ENCODE results near the gene USB1. TPM values are rescaled to one million over a fixed set of nuclear protein-coding genes. Genes with fewer than 3 reads are reported as not detected.

Gene USB1
- total RNA-seq, 1 donor from 2014 or later: 79.5 TPM

DNA sequence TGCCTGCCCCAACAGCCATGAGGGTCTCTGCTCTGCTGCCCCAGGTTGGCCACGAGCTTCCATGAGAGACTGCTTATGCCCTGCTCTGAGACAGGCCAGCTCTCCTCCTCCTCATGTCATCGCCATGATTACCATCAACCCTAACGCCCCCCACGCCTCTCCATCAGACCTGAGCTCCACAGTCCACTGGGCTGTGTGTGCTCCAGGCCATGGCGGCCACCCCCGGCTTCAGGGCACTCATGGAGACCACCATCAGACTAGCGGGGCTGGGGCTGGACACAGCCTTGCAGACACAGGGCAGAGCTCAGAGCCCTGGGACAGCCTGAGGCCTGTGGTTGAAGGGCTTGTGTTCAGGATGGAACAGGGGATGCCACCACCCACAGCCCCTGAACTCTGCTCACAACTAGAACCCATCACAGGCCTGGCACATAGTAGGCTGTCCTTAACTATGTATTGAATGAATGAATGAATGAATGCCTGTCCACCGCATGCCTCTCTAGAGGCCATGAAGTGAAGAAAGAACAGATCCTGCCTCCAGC, 44.9 kb upstream of the USB1 start:
- H3K27me3 Mint-ChIP-seq (ENCODE audit: unreplicated experiment): peaks cover 6% of the 10 kb centered on the region
- no peaks in the 10 kb centered on the region for H3K4me1 Mint-ChIP-seq (ENCODE audit: unreplicated experiment)
- no peaks in the 10 kb centered on the region for H3K9me3 Mint-ChIP-seq (ENCODE audit: unreplicated experiment)
- no peak overlapping the region for H3K27ac Mint-ChIP-seq (ENCODE audit: unreplicated experiment)
- no peak for DNase-seq (ENCODE audit: low spot score)
- TF ChIP-seq, protein P1, sequence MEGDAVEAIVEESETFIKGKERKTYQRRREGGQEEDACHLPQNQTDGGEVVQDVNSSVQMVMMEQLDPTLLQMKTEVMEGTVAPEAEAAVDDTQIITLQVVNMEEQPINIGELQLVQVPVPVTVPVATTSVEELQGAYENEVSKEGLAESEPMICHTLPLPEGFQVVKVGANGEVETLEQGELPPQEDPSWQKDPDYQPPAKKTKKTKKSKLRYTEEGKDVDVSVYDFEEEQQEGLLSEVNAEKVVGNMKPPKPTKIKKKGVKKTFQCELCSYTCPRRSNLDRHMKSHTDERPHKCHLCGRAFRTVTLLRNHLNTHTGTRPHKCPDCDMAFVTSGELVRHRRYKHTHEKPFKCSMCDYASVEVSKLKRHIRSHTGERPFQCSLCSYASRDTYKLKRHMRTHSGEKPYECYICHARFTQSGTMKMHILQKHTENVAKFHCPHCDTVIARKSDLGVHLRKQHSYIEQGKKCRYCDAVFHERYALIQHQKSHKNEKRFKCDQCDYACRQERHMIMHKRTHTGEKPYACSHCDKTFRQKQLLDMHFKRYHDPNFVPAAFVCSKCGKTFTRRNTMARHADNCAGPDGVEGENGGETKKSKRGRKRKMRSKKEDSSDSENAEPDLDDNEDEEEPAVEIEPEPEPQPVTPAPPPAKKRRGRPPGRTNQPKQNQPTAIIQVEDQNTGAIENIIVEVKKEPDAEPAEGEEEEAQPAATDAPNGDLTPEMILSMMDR (IDR thresholded peaks at IDR 0.05; ENCODE audit: unreplicated experiment): no peak
- H3K4me3 Mint-ChIP-seq (ENCODE audit: unreplicated experiment): no peak overlapping the region
- no peaks in the 10 kb centered on the region for H3K36me3 Mint-ChIP-seq (ENCODE audit: low read depth, unreplicated experiment)

DNA sequence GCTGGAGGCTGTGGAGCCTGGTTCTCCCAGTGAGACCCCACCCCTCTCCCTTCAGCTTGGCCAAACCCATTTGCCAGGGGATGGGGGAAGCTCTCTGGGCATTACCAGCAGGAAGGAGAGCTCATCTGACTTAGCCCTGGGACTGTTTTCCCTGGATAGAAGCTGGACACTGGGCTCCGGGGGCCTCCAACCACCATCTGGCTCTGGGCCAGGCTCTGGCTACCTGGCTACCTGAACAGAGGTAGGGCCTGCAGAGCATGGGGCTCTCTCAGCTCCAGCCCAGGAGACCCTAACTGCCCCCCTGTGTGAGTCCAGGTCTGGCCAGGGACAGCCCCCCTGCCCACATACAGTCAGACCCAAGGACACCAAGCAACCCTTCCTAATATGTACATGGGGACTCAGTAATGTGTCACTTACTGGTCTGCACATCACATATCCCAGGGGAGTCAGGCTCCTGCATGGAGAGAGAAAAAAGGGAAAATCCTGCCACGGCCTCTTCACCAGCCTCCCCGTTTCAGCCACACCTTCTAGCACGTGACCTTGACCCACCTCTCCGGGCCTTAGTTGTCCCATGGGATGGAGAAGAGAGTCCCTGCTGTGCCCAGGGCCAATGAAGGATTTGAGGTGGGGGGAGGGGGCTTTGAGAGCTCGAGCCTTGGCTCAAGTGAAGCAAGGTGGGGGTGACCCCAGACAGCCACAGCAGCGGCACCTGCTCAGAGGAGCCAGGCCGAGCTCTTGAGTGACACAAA, 44.1 kb upstream of the USB1 start:
- Mint-ChIP-seq H3K27me3 (ENCODE audit: unreplicated experiment) (peaks cover 9% of the 10 kb centered on the region), H3K9me3 (ENCODE audit: unreplicated experiment) (no peaks in the 10 kb centered on the region), H3K27ac (ENCODE audit: unreplicated experiment) (no peak overlapping the region), H3K36me3 (ENCODE audit: low read depth, unreplicated experiment) (no peaks in the 10 kb centered on the region), H3K4me3 (ENCODE audit: unreplicated experiment) (no peak overlapping the region), H3K4me1 (ENCODE audit: unreplicated experiment) (no peaks in the 10 kb centered on the region)
- TF ChIP-seq, protein P1 (IDR thresholded peaks at IDR 0.05; ENCODE audit: unreplicated experiment): no peak
- no peak for DNase-seq (ENCODE audit: low spot score)

DNA sequence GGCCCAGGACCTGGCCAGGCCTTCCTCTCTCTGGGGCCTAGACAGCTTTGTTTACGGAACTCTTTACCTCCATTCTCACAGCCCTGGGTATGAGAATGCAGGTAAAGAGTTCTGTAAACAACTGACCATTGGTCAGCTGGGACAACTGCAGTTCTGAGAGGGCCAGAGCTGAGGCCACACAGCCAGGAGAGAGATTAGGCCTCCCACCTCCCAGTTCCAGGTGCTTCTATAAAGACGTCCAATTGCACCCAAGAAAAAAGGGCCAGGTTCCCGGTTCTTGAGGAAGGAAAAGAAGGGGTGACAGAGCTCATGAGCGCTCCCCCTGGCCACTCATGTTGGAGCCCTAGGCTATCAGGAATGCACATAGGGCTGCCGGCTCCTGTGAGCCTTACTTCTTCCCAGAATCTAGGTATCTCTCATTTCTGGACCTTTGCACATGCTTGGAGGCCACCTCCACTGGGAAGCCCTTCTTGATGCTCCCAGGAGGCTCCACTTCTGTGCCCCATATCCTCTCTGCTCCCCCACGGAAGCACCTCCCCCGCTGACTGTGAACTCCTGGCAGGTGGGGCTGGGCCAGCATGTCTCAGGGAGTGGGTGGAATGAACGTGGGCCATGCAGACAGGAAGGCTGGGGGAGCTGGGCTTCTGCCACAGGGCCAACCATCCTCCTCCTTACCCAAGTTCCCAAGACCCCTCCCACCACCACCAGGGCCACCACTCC, 43.4 kb upstream of the USB1 start:
- no peak overlapping the region for H3K27ac Mint-ChIP-seq (ENCODE audit: unreplicated experiment)
- no peaks in the 10 kb centered on the region for H3K4me1 Mint-ChIP-seq (ENCODE audit: unreplicated experiment)
- peaks cover 10% of the 10 kb centered on the region for H3K27me3 Mint-ChIP-seq (ENCODE audit: unreplicated experiment)
- no peaks in the 10 kb centered on the region for H3K9me3 Mint-ChIP-seq (ENCODE audit: unreplicated experiment)
- no peak for DNase-seq (ENCODE audit: low spot score)
- H3K4me3 Mint-ChIP-seq (ENCODE audit: unreplicated experiment): no peak overlapping the region
- H3K36me3 Mint-ChIP-seq (ENCODE audit: low read depth, unreplicated experiment): no peaks in the 10 kb centered on the region
- TF ChIP-seq, protein P1 (IDR thresholded peaks at IDR 0.05; ENCODE audit: unreplicated experiment): no peak

DNA sequence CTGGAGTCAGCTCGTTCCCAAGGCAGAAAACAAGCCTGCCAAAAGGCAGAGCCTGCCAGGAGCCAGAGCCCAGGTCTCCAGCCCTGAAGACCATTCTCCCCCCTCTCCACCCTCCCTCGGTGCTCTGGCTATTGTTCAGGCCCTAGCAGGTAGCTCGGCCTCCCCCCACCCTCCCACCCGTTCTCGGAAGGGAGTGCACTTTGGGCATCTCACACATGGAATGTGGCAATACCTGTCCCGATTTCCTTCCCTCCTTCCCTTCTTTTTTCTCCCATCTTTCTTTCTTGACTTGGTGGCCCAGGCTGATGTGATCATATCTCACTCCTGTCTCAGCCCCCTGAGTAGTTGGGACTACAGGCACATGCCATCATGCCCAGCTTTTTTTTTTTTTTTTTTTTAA, 42.7 kb upstream of the USB1 start:
- Mint-ChIP-seq H3K27me3 (ENCODE audit: unreplicated experiment) (peaks cover 12% of the 10 kb centered on the region), H3K36me3 (ENCODE audit: low read depth, unreplicated experiment) (no peaks in the 10 kb centered on the region), H3K27ac (ENCODE audit: unreplicated experiment) (no peak overlapping the region), H3K9me3 (ENCODE audit: unreplicated experiment) (no peaks in the 10 kb centered on the region), H3K4me3 (ENCODE audit: unreplicated experiment) (no peak overlapping the region), H3K4me1 (ENCODE audit: unreplicated experiment) (no peaks in the 10 kb centered on the region)
- TF ChIP-seq, protein P1 (IDR thresholded peaks at IDR 0.05; ENCODE audit: unreplicated experiment): no peak
- no peak for DNase-seq (ENCODE audit: low spot score)

DNA sequence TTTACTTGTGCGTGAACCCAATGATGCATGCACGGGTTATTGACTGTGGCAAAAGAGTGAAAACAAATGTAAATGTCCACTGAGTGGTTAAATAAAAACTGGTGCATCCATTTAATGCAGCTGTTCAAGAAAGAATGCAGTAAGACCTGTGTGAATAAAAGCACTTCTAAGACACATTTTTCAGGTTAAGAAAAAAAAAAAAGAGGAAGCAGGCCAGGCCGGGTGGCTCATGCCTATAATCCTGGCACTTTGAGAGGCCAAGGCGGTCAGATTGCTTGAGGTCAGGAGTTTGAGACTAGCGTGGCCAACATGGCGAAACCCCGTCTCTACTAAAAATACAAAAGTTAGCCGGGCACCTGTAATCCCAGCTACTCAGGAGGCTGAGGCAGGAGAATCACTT, 42.1 kb upstream of the USB1 start:
- Mint-ChIP-seq H3K27ac (ENCODE audit: unreplicated experiment) (no peak overlapping the region), H3K4me1 (ENCODE audit: unreplicated experiment) (no peaks in the 10 kb centered on the region), H3K27me3 (ENCODE audit: unreplicated experiment) (peaks cover 11% of the 10 kb centered on the region), H3K36me3 (ENCODE audit: low read depth, unreplicated experiment) (no peaks in the 10 kb centered on the region), H3K9me3 (ENCODE audit: unreplicated experiment) (no peaks in the 10 kb centered on the region), H3K4me3 (ENCODE audit: unreplicated experiment) (no peak overlapping the region)
- TF ChIP-seq, protein P1 (IDR thresholded peaks at IDR 0.05; ENCODE audit: unreplicated experiment): no peak
- no peak for DNase-seq (ENCODE audit: low spot score)
